CD4-positive, alpha-beta T cell treated with Interleukin-4 for 4 hours (primary cell): ENCODE results near the gene INPP1.

Source experiments
- DNase-seq: peaks from one replicate; pipeline ENCODE4 v3.0.0-alpha.2; 2020

Gene INPP1

GRCh38 chr2:190412966-190413365, 69.6 kb downstream of the INPP1 start:
- DNase-seq = no peak

- DNase-seq = no peak
These were observed 70.0 kb downstream of the INPP1 start for GRCh38 chr2:190413421-190413820.

- no peak for DNase-seq
These were observed 71.9 kb downstream of the INPP1 start for GRCh38 chr2:190415251-190415650.

GRCh38 chr2:190415794-190416775, 72.7 kb downstream of the INPP1 start:
- peak; percentile 35 for DNase-seq

GRCh38 chr2:190417045-190417842, 73.9 kb downstream of the INPP1 start:
- no peak for DNase-seq

- DNase-seq = no peak
These were observed 75.3 kb downstream of the INPP1 start for GRCh38 chr2:190418727-190419126.

- DNase-seq = no peak
These were observed 77.4 kb downstream of the INPP1 start for GRCh38 chr2:190420801-190421200.
